Tibial nerve (tissue), 4 donors: Measurements from ENCODE around the gene SUMO4. TPM values are rescaled to one million over a fixed set of nuclear protein-coding genes. Genes with fewer than 3 reads are reported as not detected.

ENCODE experiments used
- DNase-seq, 2 donors: peaks; one replicate each; pipeline ENCODE4 v3.0.0-alpha.2; 2019; ENCODE audit warnings: low spot score in 2 of 2
- H3K27ac ChIP-seq, 4 donors: fragments of 200-600 bp; sonication (generic) in 3 of 4; one replicate each; pipeline ENCODE4 v1.5.1; 2017 to 2019; ENCODE audit warnings: mild to moderate bottlenecking in 1 of 4
- H3K27me3 ChIP-seq, 2 donors: fragments of 200-600 bp; sonication (generic) in 1 of 2; one replicate each; pipeline versions ENCODE4 v1.5.1 to v1.6.0; 2017 to 2019
- H3K36me3 ChIP-seq, 3 donors: fragments of 200-600 bp; sonication (generic); one replicate each; pipeline ENCODE4 v1.5.1; 2018 to 2019
- H3K4me1 ChIP-seq, 4 donors: fragments of 200-600 bp; sonication (generic) in 3 of 4; one replicate each; pipeline ENCODE4 v1.5.1; 2017 to 2019
- H3K4me3 ChIP-seq, 4 donors: fragments of 200-600 bp; sonication (generic) in 3 of 4; one replicate each; pipeline ENCODE4 v1.5.1; 2017 to 2019; ENCODE audit warnings: mild to moderate bottlenecking in 1 of 4, moderate library complexity in 1 of 4
- H3K9me3 ChIP-seq, 4 donors: fragments of 200-600 bp; sonication (generic) in 3 of 4; one replicate each; pipeline ENCODE4 v1.5.1; 2017 to 2019
- EP300 ChIP-seq, 2 donors: sonication (generic); formaldehyde crosslinking; IDR thresholded peaks; one replicate each; pipeline ENCODE4 v1.6.1; 2017; ENCODE audit warnings: antibody characterized with exemption in 2 of 2, mild to moderate bottlenecking in 1 of 2
- POLR2A ChIP-seq, 2 donors: fragments of 450-650 bp; IDR thresholded peaks; one replicate each; pipeline ENCODE4 v1.6.1; 2017; ENCODE audit warnings: antibody characterized with exemption in 2 of 2, mild to moderate bottlenecking in 2 of 2, moderate library complexity in 2 of 2
- WGBS, 2 donors: methylation state at CpG; one replicate each; pipeline ENCODE4 v1.1.5; 2018; 5-methylcytosine and 5-hydroxymethylcytosine counted together
- total RNA-seq, 4 donors: library from RNA; depleted of rRNA; stranded (reverse); fragments of >200 nt; gene quantifications; one replicate each; pipeline ENCODE4 v1.1.0, GENCODE V29; 2016
- TF ChIP-seq, protein P1 (sequence below), 5 experiments: fragments of 200-600 bp in 3 of 5; fragments of 450-650 bp in 2 of 5; sonication (generic) in 3 of 5; IDR thresholded peaks; one replicate each; pipeline ENCODE4 v1.5.1; 2016 to 2019; ENCODE audit warnings: antibody characterized with exemption in 5 of 5, mild to moderate bottlenecking in 3 of 5, moderate library complexity in 2 of 5

Gene SUMO4
- total RNA-seq, 4 donors from 2014 or later = 4.9 to 6.9 (median 6.7) TPM

DNA sequence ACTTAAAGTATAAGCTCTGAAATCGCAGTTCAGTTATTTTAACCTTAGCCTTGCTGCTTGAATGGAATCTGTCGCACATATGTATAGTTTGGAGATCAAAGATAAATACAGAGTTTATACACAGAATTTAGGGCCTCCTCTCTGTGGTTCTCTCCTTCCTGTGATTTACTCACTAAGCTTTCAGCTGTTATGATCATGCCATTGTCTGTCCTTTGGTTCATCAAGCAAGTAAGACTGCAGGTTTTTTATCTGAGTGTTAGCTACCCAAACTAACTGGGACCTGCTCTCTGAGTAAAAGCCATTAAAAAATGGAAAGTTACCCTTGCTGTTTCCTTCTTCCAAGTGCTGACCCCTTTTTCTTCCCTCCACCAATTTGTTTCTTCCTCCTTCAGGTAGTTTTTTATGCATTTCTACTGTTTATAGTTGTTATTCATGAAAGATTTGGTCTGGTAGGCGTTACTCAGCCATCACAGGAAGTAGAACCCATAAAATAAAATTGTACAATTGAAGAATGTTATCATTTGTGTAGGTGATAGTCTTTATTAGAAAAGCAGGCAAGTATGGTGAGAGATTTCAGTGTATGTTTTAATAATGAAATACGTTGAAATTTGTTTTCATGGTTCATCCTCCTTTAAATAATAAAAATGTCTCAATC, 33.7 kb upstream of the SUMO4 start:
- DNase-seq = no peak
- H3K4me1 ChIP-seq = peaks cover 0 to 64% (median 14%) of the 10 kb centered on the region in 4 donors
- H3K36me3 ChIP-seq = peaks cover 0 to 4% (median 0%) of the 10 kb centered on the region in 3 donors
- H3K27ac ChIP-seq = no peak overlapping the region
- no peaks in the 10 kb centered on the region for H3K27me3 ChIP-seq
- no peak overlapping the region for H3K4me3 ChIP-seq
- TF ChIP-seq EP300 (IDR thresholded peaks at IDR 0.05) (no peak), POLR2A (IDR thresholded peaks at IDR 0.05) (no peak)
- TF ChIP-seq, protein P1, sequence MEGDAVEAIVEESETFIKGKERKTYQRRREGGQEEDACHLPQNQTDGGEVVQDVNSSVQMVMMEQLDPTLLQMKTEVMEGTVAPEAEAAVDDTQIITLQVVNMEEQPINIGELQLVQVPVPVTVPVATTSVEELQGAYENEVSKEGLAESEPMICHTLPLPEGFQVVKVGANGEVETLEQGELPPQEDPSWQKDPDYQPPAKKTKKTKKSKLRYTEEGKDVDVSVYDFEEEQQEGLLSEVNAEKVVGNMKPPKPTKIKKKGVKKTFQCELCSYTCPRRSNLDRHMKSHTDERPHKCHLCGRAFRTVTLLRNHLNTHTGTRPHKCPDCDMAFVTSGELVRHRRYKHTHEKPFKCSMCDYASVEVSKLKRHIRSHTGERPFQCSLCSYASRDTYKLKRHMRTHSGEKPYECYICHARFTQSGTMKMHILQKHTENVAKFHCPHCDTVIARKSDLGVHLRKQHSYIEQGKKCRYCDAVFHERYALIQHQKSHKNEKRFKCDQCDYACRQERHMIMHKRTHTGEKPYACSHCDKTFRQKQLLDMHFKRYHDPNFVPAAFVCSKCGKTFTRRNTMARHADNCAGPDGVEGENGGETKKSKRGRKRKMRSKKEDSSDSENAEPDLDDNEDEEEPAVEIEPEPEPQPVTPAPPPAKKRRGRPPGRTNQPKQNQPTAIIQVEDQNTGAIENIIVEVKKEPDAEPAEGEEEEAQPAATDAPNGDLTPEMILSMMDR (IDR thresholded peaks at IDR 0.05) = no peak
- WGBS, 2 donors = 63 to 65% methylated on average over 4 of the region's 4 CpGs
- H3K9me3 ChIP-seq = no peaks in the 10 kb centered on the region

DNA sequence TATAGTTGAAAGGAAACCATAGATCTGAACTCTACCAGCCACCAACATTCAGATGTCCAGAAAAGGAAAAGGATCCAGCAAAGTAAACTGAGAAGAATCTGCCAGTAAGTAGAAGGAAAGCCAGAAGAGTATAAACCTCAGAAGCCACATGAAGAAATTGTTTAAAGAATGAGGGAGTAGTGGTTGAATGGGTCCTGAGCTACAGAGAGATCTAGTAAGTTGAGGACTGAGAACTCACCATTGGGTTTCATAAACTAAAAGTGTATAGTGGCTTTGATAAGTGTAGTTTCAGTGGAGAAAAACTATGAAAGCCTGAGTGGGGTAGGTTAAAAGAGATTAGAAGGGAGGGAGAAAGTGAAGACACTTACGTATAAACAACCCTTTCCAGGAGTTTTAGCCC, 32.0 kb upstream of the SUMO4 start:
- Histone ChIP-seq H3K27me3 (no peaks in the 10 kb centered on the region), H3K9me3 (no peaks in the 10 kb centered on the region), H3K27ac (no peak overlapping the region), H3K4me1 (peaks cover 0 to 70% (median 14%) of the 10 kb centered on the region in 4 donors), H3K4me3 (no peak overlapping the region), H3K36me3 (peaks cover 0 to 9% (median 0%) of the 10 kb centered on the region in 3 donors)
- WGBS, 2 donors = 77 to 78% methylated on average over 1 of the region's 1 CpG
- TF ChIP-seq EP300 (IDR thresholded peaks at IDR 0.05) (no peak), POLR2A (IDR thresholded peaks at IDR 0.05) (no peak)
- TF ChIP-seq, protein P1 (IDR thresholded peaks at IDR 0.05) = no peak
- no peak for DNase-seq

DNA sequence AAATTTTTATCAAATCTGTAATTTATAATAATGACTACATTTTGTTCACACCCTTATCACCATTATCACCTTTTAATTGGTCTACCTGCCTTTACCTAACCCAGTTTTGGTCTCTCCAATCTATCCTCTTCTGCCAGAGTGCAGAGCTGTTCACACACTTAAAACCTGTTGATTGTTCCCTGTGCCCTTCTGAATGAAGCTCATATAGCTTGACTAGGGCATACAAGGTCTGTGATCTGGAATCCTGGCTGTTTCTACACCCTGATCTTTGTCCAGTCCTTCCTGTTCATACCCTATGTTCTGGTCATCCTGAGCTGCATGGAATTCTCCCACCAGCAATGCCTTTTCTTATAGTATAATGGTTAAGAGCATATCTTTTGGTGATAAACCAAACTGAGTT, 28.9 kb upstream of the SUMO4 start:
- H3K27ac ChIP-seq = no peak overlapping the region
- H3K4me1 ChIP-seq = peaks cover 0 to 48% (median 4%) of the 10 kb centered on the region in 4 donors
- TF ChIP-seq EP300 (IDR thresholded peaks at IDR 0.05) (no peak), POLR2A (IDR thresholded peaks at IDR 0.05) (no peak)
- TF ChIP-seq, protein P1 (IDR thresholded peaks at IDR 0.05) = no peak
- no peak for DNase-seq
- no peaks in the 10 kb centered on the region for H3K27me3 ChIP-seq
- H3K36me3 ChIP-seq = peaks cover 0 to 18% (median 0%) of the 10 kb centered on the region in 3 donors
- no peaks in the 10 kb centered on the region for H3K9me3 ChIP-seq
- H3K4me3 ChIP-seq = no peak overlapping the region

DNA sequence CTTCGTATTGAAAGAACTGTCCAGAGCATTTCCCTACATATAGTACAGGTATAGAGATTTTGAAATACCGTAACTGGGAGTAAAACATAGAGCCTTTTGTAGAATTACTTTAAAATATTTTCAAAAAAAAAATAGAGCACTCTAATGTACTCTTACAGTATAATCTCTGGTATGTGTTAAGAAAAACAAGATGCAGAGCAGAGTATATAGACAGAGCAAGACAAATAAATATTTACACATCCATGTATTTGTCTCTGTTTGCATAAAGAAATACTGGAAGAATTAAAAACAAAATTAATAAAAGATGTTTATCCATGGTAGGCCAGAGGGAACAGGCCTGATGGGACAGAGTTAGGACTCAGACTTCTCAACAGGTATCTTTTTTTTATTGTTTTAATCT, 28.0 kb upstream of the SUMO4 start:
- WGBS, 2 donors = 70 to 72% methylated on average over 2 of the region's 2 CpGs
- no peaks in the 10 kb centered on the region for H3K27me3 ChIP-seq
- TF ChIP-seq, protein P1 (IDR thresholded peaks at IDR 0.05) = no peak
- no peak for TF ChIP-seq POLR2A (IDR thresholded peaks at IDR 0.05)
- no peak for TF ChIP-seq EP300 (IDR thresholded peaks at IDR 0.05)
- H3K36me3 ChIP-seq = peaks cover 0 to 18% (median 0%) of the 10 kb centered on the region in 3 donors
- no peak overlapping the region for H3K27ac ChIP-seq
- no peak for DNase-seq
- peaks cover 0 to 42% (median 3%) of the 10 kb centered on the region in 4 donors for H3K4me1 ChIP-seq
- H3K4me3 ChIP-seq = no peak overlapping the region
- H3K9me3 ChIP-seq = no peaks in the 10 kb centered on the region

DNA sequence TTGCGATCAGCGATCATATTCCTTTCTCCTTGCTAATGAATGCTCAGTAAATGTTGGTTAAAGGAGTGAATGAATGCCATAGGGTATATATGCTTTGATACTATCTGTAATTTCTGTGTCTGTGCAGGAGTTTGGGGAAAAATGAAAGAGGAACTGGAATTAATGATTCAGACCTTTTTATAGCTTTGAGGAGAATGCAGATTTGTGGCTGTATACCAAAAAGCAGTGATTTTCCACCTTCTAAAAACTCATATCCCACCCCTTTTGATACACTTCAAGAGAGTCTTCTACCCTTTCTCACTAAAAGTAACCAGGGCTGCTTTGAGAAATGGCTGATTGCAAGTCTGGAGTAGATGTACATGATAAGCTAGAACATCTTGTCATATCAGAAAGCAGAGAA, 26.6 kb upstream of the SUMO4 start:
- Histone ChIP-seq H3K27me3 (no peaks in the 10 kb centered on the region), H3K4me3 (no peak overlapping the region), H3K36me3 (peaks cover 0 to 26% (median 0%) of the 10 kb centered on the region in 3 donors), H3K4me1 (peaks cover 0 to 33% (median 3%) of the 10 kb centered on the region in 4 donors), H3K9me3 (no peaks in the 10 kb centered on the region), H3K27ac (peak overlapping the region in 1 of 4 donors; percentile 13)
- TF ChIP-seq EP300 (IDR thresholded peaks at IDR 0.05) = no peak
- TF ChIP-seq, protein P1 (IDR thresholded peaks at IDR 0.05) = no peak
- no peak for TF ChIP-seq POLR2A (IDR thresholded peaks at IDR 0.05)
- 98% methylated on average over 2 of the region's 2 CpGs for WGBS, 2 donors
- no peak for DNase-seq
